Cardiac ventricle fibroblast (primary cell): ENCODE results near the gene EXOC6. TPM values are rescaled to one million over a fixed set of nuclear protein-coding genes. Genes with fewer than 3 reads are reported as not detected.

Experiments used
- total RNA-seq: library from RNA; depleted of rRNA; stranded (reverse); fragments of >200 nt; gene quantifications from 2 replicates; pipeline ENCODE4 v1.2.3, GENCODE V29; 2015

The EXOC6 gene
- total RNA-seq, result 1.6 TPM in 2 replicates

GRCh38 chr10:92848441-92849233 lies at the start of gene EXOC6:
TSS of gene EXOC6 (plus strand) at chr10:92848520. CDS start at chr10:92848534, 14 bp downstream.

GRCh38 chr10:93059975-93060886 lies 211.9 kb downstream of the EXOC6 start, which contains the start of gene CYP26C1:
TSS of gene CYP26C1 (plus strand) at chr10:93060798. CDS start at chr10:93061264, 466 bp downstream.

GRCh38 chr10:93073539-93074146 lies 225.3 kb downstream of the EXOC6 start, which contains the start of gene CYP26A1:
TSS of gene CYP26A1 (plus strand) at chr10:93073893. CDS start at chr10:93073935, 42 bp downstream.

Other genes with a start within 250 kb of the EXOC6 start
- gene HHEX, start 158.6 kb upstream of the EXOC6 start, total RNA-seq, result 1.9 and 2.3 TPM in 2 replicates
- under 0.01 and 0.05 TPM in 2 replicates for gene CYP26C1, start 212.3 kb downstream of the EXOC6 start, total RNA-seq
- gene CYP26A1, start 225.4 kb downstream of the EXOC6 start, total RNA-seq, result not detected in 2 replicates